Measurements from ENCODE around the gene DCHS1. TPM values are rescaled to one million over a fixed set of nuclear protein-coding genes. Genes with fewer than 3 reads are reported as not detected.

The DCHS1 gene
- total RNA-seq, 1 experiment from 2014 or later = 0.19 TPM

GRCh38 chr11:6646918-6647679, 8.5 kb downstream of the DCHS1 start:
- no peak for DNase-seq (ENCODE audit: low spot score)

- no peak for DNase-seq (ENCODE audit: low spot score)
Measured at GRCh38 chr11:6646576-6646917, 9.1 kb downstream of the DCHS1 start.

- no peak for DNase-seq (ENCODE audit: low spot score)
Measured at GRCh38 chr11:6646071-6646470, 9.5 kb downstream of the DCHS1 start.

- DNase-seq (ENCODE audit: low spot score) = no peak
Measured at GRCh38 chr11:6642957-6643356, 12.7 kb downstream of the DCHS1 start.

DNA sequence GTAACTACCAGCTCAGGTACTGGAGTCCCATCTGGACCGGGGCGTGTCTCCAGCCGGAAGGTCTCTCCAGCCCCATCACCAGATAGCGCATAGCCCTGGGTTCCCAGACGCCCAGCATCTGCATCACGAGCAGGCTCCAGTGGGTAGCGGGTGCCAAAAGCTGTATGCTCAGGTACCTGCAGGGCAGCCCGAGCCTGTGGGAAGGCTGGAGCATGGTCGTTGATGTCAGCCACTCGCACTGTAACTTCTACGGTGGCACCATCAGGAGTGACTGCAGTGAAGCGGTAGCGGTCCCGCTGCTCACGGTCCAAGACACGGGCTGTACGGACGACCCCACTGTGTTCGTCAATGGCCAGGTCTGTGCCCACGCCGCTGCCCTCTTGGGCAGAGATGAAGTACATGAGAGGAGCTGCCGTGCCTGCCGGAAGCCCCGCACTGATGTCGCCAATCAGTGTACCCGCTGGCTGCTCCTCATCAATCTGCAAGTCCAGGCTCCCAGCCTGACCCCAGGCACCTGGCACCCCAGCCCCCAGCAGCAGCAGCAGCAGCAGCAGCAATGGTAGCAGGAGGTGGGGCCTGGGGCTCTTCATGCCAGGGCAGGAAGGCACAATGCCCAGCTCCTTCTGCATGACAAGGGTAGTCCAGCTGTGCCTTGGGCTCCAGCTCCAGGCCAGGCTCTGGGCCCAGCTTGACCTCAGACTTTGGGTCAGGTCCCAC, 14.5 kb downstream of the DCHS1 start:
- DNase-seq (ENCODE audit: low spot score) = no peak

GRCh38 chr11:6640036-6640984, 15.3 kb downstream of the DCHS1 start:
- no peak for DNase-seq (ENCODE audit: low spot score)

- no peak for DNase-seq (ENCODE audit: low spot score)
Measured at GRCh38 chr11:6638429-6638828, 17.2 kb downstream of the DCHS1 start.

DNA sequence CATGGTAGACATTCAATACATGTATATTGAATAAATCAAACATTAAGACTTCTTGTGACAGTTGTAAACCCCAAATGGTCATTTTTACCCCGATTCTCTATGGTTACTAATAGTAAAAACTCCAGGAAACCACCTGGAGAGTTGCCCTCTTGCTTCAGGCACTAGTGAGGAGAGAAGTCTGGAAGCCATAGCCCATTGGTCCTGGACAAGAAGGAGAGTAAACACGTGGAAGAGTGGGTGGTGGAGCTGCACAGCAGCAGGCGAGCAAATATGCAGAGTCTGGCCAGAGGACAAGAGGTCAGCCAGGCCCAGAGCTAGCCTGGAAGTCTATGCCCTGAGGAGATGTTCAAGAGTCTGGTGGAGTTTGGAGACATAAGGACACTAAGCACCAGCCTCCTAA, 17.7 kb downstream of the DCHS1 start:
- peak; percentile 30 for DNase-seq (ENCODE audit: low spot score)

GRCh38 chr11:6636480-6636879, 19.1 kb downstream of the DCHS1 start:
- DNase-seq (ENCODE audit: low spot score) = no peak

GRCh38 chr11:6635082-6635932, 20.3 kb downstream of the DCHS1 start:
- DNase-seq (ENCODE audit: low spot score) = no peak

- no peak for DNase-seq (ENCODE audit: low spot score)
Measured at GRCh38 chr11:6634534-6634933, 21.1 kb downstream of the DCHS1 start.

GRCh38 chr11:6633422-6634408, 21.9 kb downstream of the DCHS1 start:
- DNase-seq (ENCODE audit: low spot score) = no peak

DNA sequence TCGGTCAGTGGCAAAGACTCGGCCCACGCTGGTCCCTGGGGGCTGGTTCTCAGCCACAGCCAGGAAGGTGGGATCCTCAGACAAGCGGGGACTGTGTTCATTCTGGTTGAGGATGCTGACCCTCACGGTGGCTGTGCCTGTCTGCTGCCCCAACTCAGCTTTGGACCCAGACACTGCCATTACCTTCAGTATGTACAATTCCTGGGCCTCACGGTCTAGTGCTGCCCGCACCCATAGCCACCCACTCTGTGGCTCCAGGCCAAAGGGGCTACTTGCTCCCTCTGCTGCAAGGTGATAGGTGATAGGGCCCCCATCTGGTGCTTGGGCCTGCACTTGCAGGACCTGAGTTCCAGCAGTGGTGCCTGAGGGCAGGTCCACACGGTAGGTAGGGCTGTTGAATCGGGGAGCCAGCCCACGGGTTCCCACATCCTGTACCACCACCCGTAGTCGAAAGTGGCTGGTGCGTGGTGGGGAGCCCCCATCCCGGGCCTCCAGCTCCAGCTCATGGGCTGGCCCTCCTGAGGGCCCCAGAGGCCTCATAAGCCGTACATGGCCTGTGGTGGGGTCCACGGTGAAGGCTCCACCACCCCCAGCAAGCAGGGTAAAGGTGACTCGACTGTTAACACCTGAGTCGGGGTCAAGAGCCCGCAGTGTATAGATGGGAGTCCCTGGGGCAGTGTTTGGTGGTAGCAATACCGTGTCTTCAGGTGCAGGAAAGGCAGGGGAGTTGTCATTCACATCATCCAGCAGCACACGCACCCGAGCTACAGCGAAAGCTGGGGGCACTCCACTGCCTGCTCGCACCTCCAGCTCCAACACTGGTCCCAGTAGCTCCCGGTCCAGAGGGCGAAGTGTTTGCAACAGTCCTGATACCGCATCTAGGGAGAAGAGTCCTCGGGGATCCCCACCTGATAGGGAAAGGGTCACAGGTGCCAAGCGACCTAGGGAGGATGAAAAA, 23.2 kb downstream of the DCHS1 start:
- no peak for DNase-seq (ENCODE audit: low spot score)

- no peak for DNase-seq (ENCODE audit: low spot score)
Measured at GRCh38 chr11:6631361-6631890, 24.2 kb downstream of the DCHS1 start.

GRCh38 chr11:6630632-6631291, 24.8 kb downstream of the DCHS1 start:
- no peak for DNase-seq (ENCODE audit: low spot score)

- DNase-seq (ENCODE audit: low spot score) = no peak
Measured at GRCh38 chr11:6629892-6630631, 25.5 kb downstream of the DCHS1 start.

DNA sequence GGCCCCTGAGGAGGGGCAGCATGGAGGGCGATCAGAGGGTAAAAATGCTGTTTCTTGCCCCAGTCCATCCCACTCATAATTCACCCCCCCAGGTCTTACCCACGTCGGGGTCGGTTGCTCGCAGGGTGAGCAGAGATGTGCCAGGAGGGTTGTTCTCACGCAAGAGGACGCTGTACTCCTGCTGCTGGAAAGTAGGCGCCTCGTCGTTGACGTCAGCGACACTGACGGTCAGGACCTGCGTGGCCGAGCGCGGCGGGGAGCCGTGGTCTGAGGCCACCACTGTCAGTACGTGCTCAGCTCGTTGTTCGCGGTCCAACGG, 26.1 kb downstream of the DCHS1 start:
- no peak for DNase-seq (ENCODE audit: low spot score)

DNA sequence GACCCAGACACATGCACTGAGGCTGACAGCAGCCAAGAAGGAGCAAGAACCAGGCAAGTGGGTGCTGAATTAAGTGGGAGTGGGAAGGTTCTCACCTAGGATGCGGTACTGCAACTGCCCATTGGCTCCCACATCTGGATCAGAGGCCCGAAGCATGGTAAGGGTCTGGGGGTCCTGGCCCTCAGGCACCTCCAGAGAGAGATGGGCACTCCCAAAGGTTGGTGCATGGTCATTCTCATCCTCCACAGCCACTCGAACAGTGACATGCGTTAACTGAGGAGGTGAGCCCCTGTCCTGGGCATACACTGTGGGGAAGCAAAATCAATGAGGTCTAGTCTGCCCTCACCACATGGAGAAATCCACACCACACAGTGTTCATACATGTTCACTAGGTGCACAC, 27.1 kb downstream of the DCHS1 start:
- no peak for DNase-seq (ENCODE audit: low spot score)

Measured in H4 (cell line).